GM19328 (cell line): ENCODE results near the gene CNNM3.
A peak's percentile ranks its signal among the peaks of the same experiment; 100 is the strongest.

Source experiments
- ATAC-seq: cut with Tn5 transposase; IDR thresholded peaks from one replicate; pipeline ENCODE4 v1.9.1; 2021; ENCODE audit warnings: mild to moderate bottlenecking, moderate library complexity; ENCODE audit not compliant: unreplicated experiment

The CNNM3 gene

DNA sequence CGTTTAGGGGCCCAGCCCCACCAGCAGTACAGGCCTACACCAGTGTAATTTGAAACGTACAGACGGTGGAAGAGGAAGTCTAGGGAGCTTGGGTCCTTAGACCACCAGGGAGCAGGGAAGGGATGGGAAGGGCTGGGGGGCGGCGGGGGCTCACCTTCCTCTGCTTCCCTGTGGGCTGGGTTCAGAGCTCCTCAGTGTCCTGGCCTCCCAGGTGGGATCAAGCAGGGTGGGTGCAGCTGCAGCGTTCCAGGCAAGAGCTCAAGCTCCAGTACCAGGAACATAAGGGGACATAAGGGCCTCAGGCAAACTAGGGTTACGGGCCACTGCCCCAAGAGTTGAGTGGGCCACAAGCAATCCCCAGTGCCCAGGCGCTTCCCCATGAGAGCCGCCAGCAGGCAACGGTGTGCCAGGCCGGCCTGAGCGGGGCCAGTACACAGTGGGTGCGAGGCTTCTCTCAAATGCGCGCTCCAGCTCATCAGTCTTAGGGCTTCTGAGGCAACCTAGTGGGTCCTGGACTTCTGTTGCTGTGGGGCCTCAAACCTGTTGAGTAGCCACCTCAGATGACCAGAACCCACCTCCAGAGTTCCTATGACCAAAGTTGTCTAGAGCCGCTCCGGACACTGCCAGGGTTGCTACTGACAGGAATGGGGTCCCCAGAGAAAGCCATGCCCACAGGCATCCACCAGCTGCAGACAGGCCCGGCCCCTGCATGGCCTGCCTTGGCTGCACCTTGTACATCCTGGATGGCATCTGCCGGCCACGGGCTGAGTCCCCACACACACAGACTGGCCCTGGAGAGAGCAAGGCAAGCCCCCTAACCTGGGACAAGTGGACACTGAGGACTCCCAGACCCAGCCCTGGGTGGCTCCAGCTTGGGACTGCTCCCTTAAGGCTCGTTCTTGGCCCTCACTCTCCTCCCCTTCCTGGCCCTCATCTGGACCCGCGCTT, 22.6 kb downstream of the CNNM3 start:
- ATAC-seq = no peak

DNA sequence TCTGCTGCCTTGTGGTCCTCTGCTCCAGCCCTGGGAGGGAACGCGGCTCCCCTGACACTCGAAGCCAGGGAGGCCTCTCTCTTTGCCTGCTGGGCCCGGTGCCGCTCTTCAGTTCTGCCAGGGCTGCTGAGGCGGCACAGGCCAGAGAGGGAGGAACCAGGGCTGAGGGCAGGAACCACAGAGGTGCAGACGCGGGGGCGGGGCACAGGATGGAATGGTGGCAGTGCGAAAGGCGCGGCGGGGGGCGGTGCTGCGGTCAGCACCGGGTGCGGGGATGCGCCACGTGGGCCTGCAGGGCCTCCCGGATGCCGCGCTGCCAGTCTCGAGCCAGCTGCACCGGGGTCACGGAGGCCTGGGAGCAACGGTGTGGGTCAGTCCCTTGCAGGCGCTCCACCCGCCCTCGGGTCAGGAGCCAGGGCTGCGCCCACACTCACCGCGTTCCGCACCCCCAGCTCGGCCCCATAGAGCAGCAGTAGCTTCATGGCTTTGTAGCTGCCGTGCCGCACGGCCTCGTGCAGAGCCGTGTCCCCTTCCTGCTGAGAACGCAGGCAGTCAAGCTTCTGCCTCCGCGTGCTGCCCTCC, 23.3 kb downstream of the CNNM3 start:
- ATAC-seq = no peak

DNA sequence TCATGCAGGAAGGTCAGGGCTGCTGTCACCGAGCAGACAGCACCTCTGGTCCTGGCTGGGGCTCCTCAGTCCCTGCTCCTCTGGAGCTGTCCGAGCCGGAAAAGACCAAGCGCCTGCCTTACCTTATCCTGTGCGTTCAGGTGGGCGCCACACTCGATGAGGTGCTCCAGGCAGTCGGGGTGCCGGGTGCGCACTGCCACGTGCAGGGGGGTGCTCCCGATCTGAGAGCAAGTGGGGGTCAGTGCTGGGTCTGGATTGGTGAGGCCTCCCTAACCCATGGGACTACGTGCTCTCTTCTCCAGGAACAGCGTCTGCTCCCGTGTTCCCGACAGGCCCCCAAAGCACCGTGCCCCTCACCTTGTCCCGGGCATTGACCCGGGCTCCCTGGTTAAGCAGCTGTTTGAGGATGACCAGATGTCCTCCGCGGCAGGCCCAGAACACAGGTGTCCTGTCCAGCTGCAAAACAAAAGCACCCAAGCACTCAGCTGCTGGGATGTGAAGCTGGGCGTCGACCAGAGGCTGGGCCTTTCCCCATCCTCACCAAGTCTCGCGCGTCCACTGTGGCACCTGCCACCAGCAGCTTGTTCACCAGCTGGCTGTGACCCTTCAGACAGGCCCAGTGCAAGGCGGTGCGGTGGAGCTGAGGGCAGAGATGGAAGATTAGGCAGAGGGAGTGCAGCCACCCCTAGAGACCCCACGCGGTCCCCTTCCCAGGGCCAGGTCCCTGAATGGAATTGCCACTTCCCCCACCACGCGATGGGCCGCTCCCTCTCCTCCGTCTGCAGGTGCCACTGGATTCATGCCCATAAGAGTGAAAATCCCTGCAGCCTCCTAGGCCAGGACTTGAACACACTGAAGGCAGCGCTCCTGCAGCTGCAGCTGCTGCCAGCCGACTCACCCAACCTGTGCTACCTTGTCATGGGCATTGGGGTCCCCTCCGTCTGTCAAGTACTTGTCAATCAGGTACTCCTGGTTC, 24.1 kb downstream of the CNNM3 start:
- ATAC-seq = no peak

DNA sequence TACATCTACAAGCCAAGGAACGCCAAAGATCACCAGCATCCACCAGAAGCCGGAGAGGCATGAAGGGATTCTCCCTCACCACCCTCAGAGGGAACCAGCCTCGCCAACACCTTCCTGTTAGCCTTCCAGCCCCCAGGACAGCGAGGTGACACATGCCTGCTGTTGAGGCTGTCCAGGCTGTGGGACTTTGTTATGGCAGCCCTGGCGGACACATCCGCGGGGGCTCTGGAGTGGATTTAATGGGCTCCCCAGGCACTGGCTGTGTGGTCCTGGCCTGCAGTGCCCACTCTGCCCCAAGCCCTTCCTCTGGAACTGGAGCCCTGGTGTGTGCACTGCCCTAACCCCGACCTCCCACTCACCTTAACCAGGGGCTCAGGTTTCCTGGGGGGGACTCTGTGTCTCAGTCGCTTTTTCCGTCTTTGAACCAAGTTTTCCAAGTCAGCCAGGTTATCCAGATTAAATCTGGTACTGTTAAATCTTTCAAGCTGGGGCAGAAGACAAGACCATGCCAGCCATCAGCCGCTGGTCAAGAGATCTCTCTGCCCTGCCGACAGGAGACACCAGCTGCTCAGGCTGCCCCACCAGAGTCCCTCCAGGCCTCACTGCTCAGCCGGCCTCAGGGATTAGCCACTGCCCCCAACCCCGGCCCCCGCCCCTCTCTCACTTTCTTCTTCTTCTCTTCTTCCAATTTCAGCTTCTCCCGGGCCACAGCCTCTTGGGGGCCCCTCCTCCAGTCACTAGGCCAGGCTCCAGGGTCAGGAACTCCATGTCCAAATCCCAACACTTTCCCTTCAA, 25.8 kb downstream of the CNNM3 start:
- ATAC-seq = no peak

DNA sequence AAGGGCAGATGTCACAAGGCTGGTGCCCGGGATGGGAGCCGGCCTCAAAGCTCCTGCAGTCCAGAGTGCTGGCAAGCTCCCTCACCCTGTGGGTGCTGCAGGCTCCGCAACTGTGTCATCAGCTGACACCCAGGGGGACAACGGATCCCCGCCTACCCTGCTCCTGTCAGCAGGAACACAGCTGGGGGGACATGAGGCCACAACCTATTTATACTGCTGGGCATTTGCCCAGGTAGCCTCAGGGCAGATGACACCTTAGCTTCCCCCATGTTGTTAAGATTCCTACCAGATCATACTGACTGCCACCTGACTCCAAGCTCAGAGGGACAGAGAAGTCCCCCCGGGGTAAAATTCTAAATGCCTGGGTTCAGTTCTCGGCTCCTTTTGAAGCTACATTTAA, 26.5 kb downstream of the CNNM3 start:
- no peak for ATAC-seq

GRCh38 chr2:96843538-96844268, 27.6 kb downstream of the CNNM3 start, which contains the start of gene ANKRD23:
ANKRD23 (minus strand) TSS chr2:96844021; CDS start chr2:96843992, 29 bp downstream.
- ATAC-seq = no peak

GRCh38 chr2:96844405-96844808, 28.3 kb downstream of the CNNM3 start:
- no peak for ATAC-seq

DNA sequence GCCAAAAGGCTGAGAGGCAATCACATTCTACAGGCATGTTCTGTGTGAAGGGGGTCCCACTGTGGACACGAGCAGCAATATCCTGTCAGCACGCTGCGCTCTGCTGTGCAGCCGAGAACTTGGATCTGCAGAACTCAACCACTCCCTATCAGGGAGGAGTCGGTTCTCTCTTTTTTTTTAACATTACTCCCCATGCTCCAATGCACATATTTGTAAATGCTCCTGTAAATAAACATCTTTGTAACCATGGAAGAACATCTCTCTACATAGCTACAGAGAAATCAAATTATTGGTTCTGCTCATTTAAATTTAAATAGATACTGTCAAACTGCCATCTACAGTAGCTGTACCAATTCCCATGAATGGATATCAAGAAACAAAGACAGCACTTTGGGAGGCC, 30.8 kb downstream of the CNNM3 start:
- ATAC-seq = no peak

DNA sequence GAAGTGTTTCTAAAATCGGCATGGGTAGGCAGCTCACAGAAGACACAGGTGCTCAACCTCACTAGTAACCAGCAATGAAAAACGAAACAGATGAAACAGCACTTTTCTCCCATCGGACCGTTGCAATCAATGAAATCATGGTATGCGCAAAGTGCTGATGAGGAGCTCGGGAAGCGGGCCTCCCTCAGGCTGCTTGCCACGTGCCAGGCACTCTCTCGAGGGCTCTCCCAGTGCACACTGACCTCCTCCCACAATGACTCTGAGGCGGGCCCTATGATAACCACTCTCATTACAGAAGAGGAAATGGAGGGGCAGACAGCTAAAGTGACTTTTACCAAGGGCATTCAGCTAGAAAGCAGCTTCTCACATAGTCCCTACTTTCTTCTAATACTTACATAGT, 31.5 kb downstream of the CNNM3 start:
- ATAC-seq = no peak

- ATAC-seq = no peak
Observed at GRCh38 chr2:96848264-96848663, 32.2 kb downstream of the CNNM3 start.

GRCh38 chr2:96852667-96853066, 36.6 kb downstream of the CNNM3 start:
- no peak for ATAC-seq

DNA sequence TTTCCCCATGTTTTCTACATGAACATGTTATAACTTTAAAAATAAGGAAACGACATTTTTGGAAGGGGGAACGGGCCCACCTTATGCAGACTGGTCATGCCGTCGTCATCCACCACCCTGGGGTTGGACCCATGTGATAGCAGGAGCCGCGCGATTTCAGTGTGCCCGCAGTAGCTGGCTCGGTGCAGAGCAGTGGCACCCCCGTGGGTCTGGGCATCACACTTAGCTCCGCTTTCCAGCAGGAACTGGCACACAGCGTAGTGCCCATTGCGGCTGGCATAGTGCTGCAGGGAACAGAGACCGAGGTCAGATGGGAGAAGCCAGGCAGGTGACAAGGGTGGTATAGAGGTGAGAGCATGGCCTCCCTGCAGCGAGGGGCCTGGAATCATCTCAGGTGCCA, 37.3 kb downstream of the CNNM3 start:
- no peak for ATAC-seq

DNA sequence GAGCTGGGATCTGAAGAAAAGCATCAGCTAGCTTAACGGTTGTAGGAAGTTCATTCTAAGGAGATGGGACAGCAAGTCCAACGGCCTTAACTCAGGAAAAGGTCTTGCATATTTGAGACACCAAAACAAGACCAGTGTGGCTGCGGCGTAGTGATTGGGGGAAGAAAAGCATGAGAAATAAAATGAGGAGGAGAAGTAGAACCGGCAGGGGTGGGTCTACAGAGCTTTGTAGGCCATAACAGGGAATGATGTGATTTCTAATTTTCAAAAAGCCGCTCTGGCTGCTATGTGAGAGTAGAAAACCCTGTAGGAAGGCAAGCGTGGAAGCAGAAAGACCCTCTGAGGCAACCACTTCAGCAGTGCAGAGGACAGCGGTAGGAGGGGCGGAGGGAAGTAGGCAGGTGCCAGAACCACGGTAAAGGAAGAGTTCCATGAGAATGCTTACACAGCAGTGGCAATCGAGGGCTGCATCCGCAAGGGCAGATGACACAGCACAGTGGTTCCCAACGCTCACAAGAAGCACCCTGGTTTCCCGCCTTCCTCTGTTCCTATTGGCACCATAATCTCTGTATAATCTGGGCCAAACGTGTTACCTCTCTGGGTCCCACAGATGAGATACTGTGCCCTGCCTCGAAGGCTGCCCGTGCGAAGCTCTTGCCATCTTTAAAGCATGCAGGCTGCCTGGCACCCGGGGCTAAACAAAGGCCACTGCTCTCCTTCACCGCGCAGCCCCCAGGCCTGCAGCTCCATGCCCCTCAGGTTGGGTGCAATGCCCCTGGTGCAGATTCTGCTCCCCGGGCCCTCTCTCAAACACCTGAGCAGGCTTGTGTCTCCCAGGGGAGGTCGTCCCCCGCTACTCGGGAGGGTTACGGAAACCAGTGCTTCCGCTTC, 41.0 kb downstream of the CNNM3 start:
- no peak for ATAC-seq

- peak; percentile 94 for ATAC-seq
Observed at GRCh38 chr2:96857667-96858372, 41.8 kb downstream of the CNNM3 start, which contains the start of gene ANKRD39. ANKRD39 (minus strand) TSS chr2:96858016; CDS start chr2:96857987, 29 bp downstream.

- ATAC-seq = no peak
Observed at GRCh38 chr2:96859099-96859649, 43.1 kb downstream of the CNNM3 start.

DNA sequence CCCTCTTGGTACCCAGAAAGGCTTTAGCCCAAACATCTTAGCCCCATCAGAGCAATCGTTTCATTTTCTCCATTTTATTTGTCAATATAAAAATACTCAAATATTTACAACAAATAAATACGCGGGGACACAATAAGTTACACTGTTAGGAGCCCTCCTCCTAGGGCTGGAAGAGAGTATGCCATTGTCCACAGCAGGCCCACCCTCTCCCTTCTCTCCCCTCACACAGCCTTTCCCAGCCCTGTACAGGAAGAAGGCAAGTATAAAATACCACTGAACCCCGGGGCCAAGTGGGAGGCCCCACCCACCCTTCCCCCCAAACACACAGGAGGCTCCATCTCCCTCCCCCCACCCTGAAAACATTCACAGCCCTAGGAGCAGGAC, 43.6 kb downstream of the CNNM3 start:
- ATAC-seq = no peak
